GM12878 (cell line): ENCODE data around the gene CDK15. TPM values are rescaled to one million over a fixed set of nuclear protein-coding genes. Genes with fewer than 3 reads are reported as not detected.
A peak's percentile ranks its signal among the peaks of the same experiment; 100 is the strongest.

Experiments
- ATAC-seq: fragments of 200-7000 bp; cut with Tn5 transposase; 3 replicates; pipeline ENCODE4 v1.9.1; 2020; ENCODE audit warnings: mild to moderate bottlenecking, moderate library complexity
- BruUV-seq: library from RNA; stranded (reverse); fragments of 400-500 nt; replicated peaks from 2 replicates; lab custom pipeline; 2021; lab: Mats Ljungman, UMichigan
- CTCF ChIA-PET: fragments of 300-600 bp; sonication (Branson Sonifier 250); formaldehyde crosslinking; extraction: SDS; loops from one replicate; lab custom pipeline; 2021; ENCODE audit warnings: inconsistent platforms; lab: Yijun Ruan, JAX
- POLR2A ChIA-PET: fragments of 350-600 bp; formaldehyde crosslinking; extraction: SDS; loops from one replicate; lab custom pipeline; 2021; ENCODE audit warnings: inconsistent platforms; lab: Charles Lee
- RAD21 ChIA-PET: fragments of 300-600 bp; sonication (Branson Sonifier 250); formaldehyde crosslinking; loops from one replicate; lab custom pipeline; 2023; ENCODE audit warnings: antibody characterized with exemption; ENCODE audit not compliant: unreplicated experiment; lab: Charles Lee
- SMC1A ChIA-PET: fragments of 300-600 bp; sonication (Branson Sonifier 250); formaldehyde crosslinking; loops from one replicate; lab custom pipeline; 2023; ENCODE audit not compliant: unreplicated experiment, uncharacterized antibody; lab: Charles Lee
- DNase-seq: peaks from one replicate; pipeline ENCODE4 v3.0.0-alpha.2; 2011; ENCODE audit warnings: low read depth, low spot score
- FAIRE-seq: peaks from 3 replicates; lab custom pipeline; 2011; peaks lifted over from hg19 to GRCh38; lab: Jason Lieb, UNC
- H2AFZ ChIP-seq: 2 replicates; pipeline ENCODE4 v1.6.0; 2011; ENCODE audit warnings: low read depth, low read length, control low read depth; ENCODE audit not compliant: control insufficient read depth
- H3K27ac ChIP-seq: 2 replicates; pipeline ENCODE4 v1.5.1; 2011; ENCODE audit warnings: control low read depth; ENCODE audit not compliant: control insufficient read depth, insufficient read depth
- H3K27me3 ChIP-seq, 2 experiments: replicated peaks in 1 of 2; 2 replicates each; pipeline versions ENCODE4 v1.6.0 to v1.6.1; 2011; ENCODE audit warnings: low read length in 1 of 2; ENCODE audit not compliant: control insufficient read depth in 2 of 2, insufficient read depth in 2 of 2
- H3K36me3 ChIP-seq, 2 experiments: 2 replicates each; pipeline ENCODE4 v1.5.1; 2011; ENCODE audit warnings: low read length in 1 of 2; ENCODE audit not compliant: control insufficient read depth in 2 of 2, insufficient read depth in 2 of 2
- H3K4me1 ChIP-seq: 2 replicates; pipeline ENCODE4 v1.6.1; 2011; ENCODE audit warnings: mild to moderate bottlenecking, low read length, moderate library complexity, mixed read lengths; ENCODE audit not compliant: control insufficient read depth, insufficient read depth
- H3K4me2 ChIP-seq: 2 replicates; pipeline ENCODE4 v1.6.0; 2011; ENCODE audit warnings: control low read depth; ENCODE audit not compliant: control insufficient read depth, insufficient read depth
- H3K4me3 ChIP-seq: fragments of 200-600 bp; sonication (generic); 2 replicates; pipeline ENCODE4 v1.5.1; 2016
- H3K79me2 ChIP-seq: 2 replicates; pipeline ENCODE4 v1.6.0; 2011; ENCODE audit warnings: low read length; ENCODE audit not compliant: control insufficient read depth, insufficient read depth
- H3K9ac ChIP-seq: 2 replicates; pipeline ENCODE4 v1.8.0; 2011; ENCODE audit warnings: low read length, control low read depth, mixed read lengths; ENCODE audit not compliant: control insufficient read depth, insufficient read depth
- H3K9me3 ChIP-seq: replicated peaks from 3 replicates; pipeline ENCODE4 v1.5.1; 2011; ENCODE audit warnings: mild to moderate bottlenecking, low read length; ENCODE audit not compliant: control insufficient read depth, insufficient read depth
- H4K20me1 ChIP-seq: 2 replicates; pipeline ENCODE4 v1.6.0; 2011; ENCODE audit not compliant: control insufficient read depth, insufficient read depth
- KDM1A ChIP-seq: fragments of 200-600 bp; sonication (generic); IDR thresholded peaks from 2 replicates; pipeline ENCODE4 v1.6.1; 2016; ENCODE audit warnings: borderline replicate concordance
- NFYB ChIP-seq: IDR thresholded peaks from 2 replicates; pipeline ENCODE4 v1.6.1; 2011; ENCODE audit warnings: low read depth, mild to moderate bottlenecking, low read length, improper control_type of control experiment, moderate library complexity; ENCODE audit not compliant: insufficient read depth
- PBX3 ChIP-seq: IDR thresholded peaks from 2 replicates; pipeline ENCODE4 v1.6.1; 2011; ENCODE audit warnings: mild to moderate bottlenecking, low read depth, low read length, moderate library complexity; ENCODE audit not compliant: insufficient replicate concordance
- whole genome bisulfite sequencing: methylation state at CpG from one replicate; pipeline ENCODE4 v1.1.6; 2016; ENCODE audit warnings: low lambda C conversion rate; ENCODE audit not compliant: insufficient replicate concordance, insufficient coverage; ENCODE audit errors: missing lambda C conversion rate; 5-methylcytosine and 5-hydroxymethylcytosine counted together
- in situ Hi-C: fragments of 300-500 bp; cut with MboI; formaldehyde crosslinking; loops from 9 replicates; pipeline ENCODE4 v1.14.3; 2018; ENCODE audit warnings: mixed read lengths
- intact Hi-C: fragments of 100-400 bp; cut with micrococcal nuclease; formaldehyde crosslinking; loops from one replicate; pipeline ENCODE4 v1.14.2; 2022; ENCODE audit not compliant: unreplicated experiment
- polyA plus RNA-seq, 11 experiments: library from polyadenylated mRNA; depleted of rRNA in 4 of 11; unstranded in 6 of 11; stranded (reverse) in 5 of 11; fragments of >200 nt; fragmentation: Nextera tagmentation in 4 of 11; fragmentation: Illumina TruSeq in 1 of 11; extraction: Ambion mirVana in 4 of 11; extraction: Trizol in 1 of 11; gene quantifications; 1 replicate in 1 of 11; 2 replicates in 10 of 11; pipeline versions ENCODE4 v1.2.1 to v1.2.3, GENCODE V29; 2011 to 2016; ENCODE audit warnings: inconsistent platforms in 2 of 11, missing spikeins in 2 of 11, low read depth in 1 of 11
- total RNA-seq, 4 experiments: library from RNA; depleted of rRNA in 3 of 4; stranded (reverse); fragments of >200 nt in 3 of 4; fragmentation: Illumina TruSeq in 1 of 4; extraction: Trizol in 1 of 4; gene quantifications; 2 replicates each; pipeline versions ENCODE4 v1.2.1 to v1.2.3, GENCODE V29; 2013 to 2021

The CDK15 gene
- total and polyA plus RNA-seq, 10 of the 15 experiments (the other 5 are each of a cell fraction or from before 2014, with no cell fraction given), result 0.01 to 0.04 TPM; not detected in 8

- ChIA-PET SMC1A (interaction anchor here (1.1 to 4.1 kb wide), 11 partner anchors 9 to 622 kb away, joined by 3 to 41 read pairs (median 4); no protein-coding TSS in a partner anchor), POLR2A (no interaction called here), CTCF (interaction anchor here (1.1 to 3.9 kb wide), 13 partner anchors 11 to 319 kb away, joined by 3 to 81 read pairs (median 13); no protein-coding TSS in a partner anchor), RAD21 (interaction anchor here (1.0 to 3.0 kb wide), 5 partner anchors 8 to 323 kb away, joined by 3 to 34 read pairs (median 10); no protein-coding TSS in a partner anchor)
- 2% methylated on average over 16 of the region's 16 CpGs for WGBS
- no peak overlapping the region for H3K4me3 ChIP-seq
- no peaks in the 10 kb centered on the region for H3K4me1 ChIP-seq
- H4K20me1 ChIP-seq, result no peaks in the 10 kb centered on the region
- no peaks in the 10 kb centered on the region for H3K9me3 ChIP-seq
- peak; percentile 72 for ATAC-seq
- no peak for DNase-seq
- peak; percentile 69 for TF ChIP-seq PBX3
- TF ChIP-seq NFYB, result 0 out of 2 replicates have a peak, but pooled peaks have one; percentile 34
- no peak for TF ChIP-seq KDM1A
- intact Hi-C loops, result loop anchor here (5.0 kb wide), 1 partner anchor 61 kb away; no protein-coding TSS in a partner anchor
- H3K27me3 ChIP-seq, result peaks cover 0 to 3% of the 10 kb centered on the region in 2 experiments; a peak in 2 of 4 replicates
- BruUV-seq, result no TSS peak
- H3K79me2 ChIP-seq, result no peaks in the 10 kb centered on the region
- in situ Hi-C loops, result no loop called here
- H3K4me2 ChIP-seq, result no peak overlapping the region
- no peak overlapping the region for H3K9ac ChIP-seq
- H3K36me3 ChIP-seq, result no peaks in the 10 kb centered on the region
- no peak for FAIRE-seq
- no peak overlapping the region for H2AFZ ChIP-seq
- no peak overlapping the region for H3K27ac ChIP-seq
These were observed 52.2 kb downstream of the CDK15 start for GRCh38 chr2:201858281-201859184.
